Left lung (tissue), 10 donors: ENCODE measurements around the gene IL21R. TPM values are rescaled to one million over a fixed set of nuclear protein-coding genes. Genes with fewer than 3 reads are reported as not detected.

Source experiments
- ATAC-seq: fragments of 200-7000 bp; cut with Tn5 transposase; one replicate; pipeline ENCODE4 v1.9.1; 2020; ENCODE audit warnings: moderate library complexity
- DNase-seq, 4 donors: peaks; one replicate each; pipeline ENCODE4 v3.0.0-alpha.2; 2013 to 2020
- H3K27ac ChIP-seq, 2 donors: fragments of 200-600 bp; sonication (generic) in 1 of 2; one replicate each; pipeline versions ENCODE4 v1.5.0 to v1.8.0; 2020 to 2021
- H3K27me3 ChIP-seq, 2 donors: fragments of 200-600 bp; sonication (generic) in 1 of 2; one replicate each; pipeline versions ENCODE4 v1.5.0 to v1.8.0; 2020 to 2021
- H3K36me3 ChIP-seq, 2 donors: fragments of 200-600 bp; sonication (generic) in 1 of 2; one replicate each; pipeline versions ENCODE4 v1.5.0 to v1.8.0; 2020 to 2021
- H3K4me1 ChIP-seq, 2 donors: fragments of 200-600 bp; one replicate each; pipeline ENCODE4 v1.8.0; 2021
- H3K4me3 ChIP-seq, 2 donors: fragments of 200-600 bp; sonication (generic) in 1 of 2; one replicate each; pipeline versions ENCODE4 v1.5.0 to v1.8.0; 2020 to 2021; ENCODE audit warnings: mild to moderate bottlenecking in 1 of 2
- H3K9me3 ChIP-seq, 2 donors: fragments of 200-600 bp; sonication (generic) in 1 of 2; one replicate each; pipeline versions ENCODE4 v1.5.0 to v1.8.0; 2020 to 2021
- CTCF ChIP-seq, 2 donors: fragments of 200-600 bp; sonication (generic) in 1 of 2; IDR thresholded peaks; one replicate each; pipeline versions ENCODE4 v1.5.0 to v1.8.0; 2021; ENCODE audit warnings: antibody characterized with exemption in 2 of 2
- intact Hi-C, 2 donors: fragments of 100-400 bp; cut with DNase I; formaldehyde crosslinking; loops; one replicate each; pipeline versions ENCODE4 v1.11.2 to v1.14.2; 2022
- polyA plus RNA-seq, 6 donors: library from polyadenylated mRNA; unstranded; fragments of 120-200 nt; gene quantifications; one replicate each; pipeline ENCODE4 v1.2.1, GENCODE V29; 2013; ENCODE audit not compliant: insufficient read length in 6 of 6
- total RNA-seq, 2 donors: library from RNA; stranded (reverse); fragmentation: NEBNext Ultra II Directional; extraction: Animal tissue kit (Norgen Biotek cat#: 25700); gene quantifications; one replicate each; pipeline ENCODE4 v1.2.1, GENCODE V29; 2021
- donor health status: DM: no; HTN: yes; CAD: no.
- donor health status: DM: no; HTN: no; CAD: no.

The IL21R gene
- total and polyA plus RNA-seq, 8 donors, result 1.2 to 4.3 (median 3.9) TPM

DNA sequence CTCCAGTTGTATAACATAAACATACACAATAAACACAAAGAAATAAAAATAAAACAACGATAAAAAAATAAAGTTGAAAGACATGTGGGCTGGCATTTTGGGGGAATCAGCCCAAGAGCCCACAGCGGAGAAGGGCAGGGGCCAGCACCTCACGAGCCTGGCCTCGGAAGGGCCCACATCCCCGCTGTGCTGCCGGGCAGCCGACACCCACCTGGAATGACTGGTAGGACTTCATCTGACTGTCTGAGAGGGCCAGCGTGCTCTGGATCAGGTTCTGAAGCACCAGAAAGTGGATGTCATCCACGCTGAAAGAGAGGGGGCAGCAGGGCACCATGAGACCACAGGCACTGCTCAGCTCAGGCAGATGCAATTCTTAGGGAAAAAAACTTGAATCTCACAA is 74.3 kb downstream of the IL21R start:
- TF ChIP-seq CTCF (IDR thresholded peaks at IDR 0.05), result no peak
- Histone ChIP-seq H3K4me3 (no peak overlapping the region), H3K4me1 (no peaks in the 10 kb centered on the region), H3K36me3 (peaks cover 0 to 100% of the 10 kb centered on the region in 2 donors), H3K27ac (no peak overlapping the region), H3K27me3 (no peaks in the 10 kb centered on the region), H3K9me3 (no peaks in the 10 kb centered on the region)
- intact Hi-C loops, result no loop called here
- no peak for ATAC-seq
- no peak for DNase-seq

DNA sequence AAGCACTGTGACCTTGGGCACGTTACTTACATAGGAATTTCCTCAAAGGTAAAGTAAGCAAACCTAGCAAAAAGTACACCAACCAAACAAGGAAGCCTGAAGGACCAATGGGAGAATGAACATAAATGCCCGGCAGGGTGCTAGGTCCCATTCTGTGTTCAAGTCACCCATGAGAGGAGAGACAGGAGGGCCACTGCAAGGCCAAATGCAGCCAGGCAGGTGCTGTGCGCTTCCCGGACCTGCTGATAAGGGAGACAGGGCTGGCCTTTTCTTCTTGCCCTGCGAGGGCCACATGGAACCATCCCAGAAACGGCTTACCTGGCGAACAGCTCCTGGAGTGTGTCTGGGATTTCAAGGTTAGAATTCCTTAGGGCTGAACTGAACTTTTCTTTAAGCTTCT is 78.8 kb downstream of the IL21R start:
- no peak for ATAC-seq
- Histone ChIP-seq H3K36me3 (peaks cover 5 to 100% of the 10 kb centered on the region in 2 donors), H3K9me3 (no peaks in the 10 kb centered on the region), H3K4me1 (no peaks in the 10 kb centered on the region), H3K27ac (no peak overlapping the region), H3K27me3 (no peaks in the 10 kb centered on the region), H3K4me3 (no peak overlapping the region)
- no peak for TF ChIP-seq CTCF (IDR thresholded peaks at IDR 0.05)
- DNase-seq, result no peak
- intact Hi-C loops, result no loop called here

DNA sequence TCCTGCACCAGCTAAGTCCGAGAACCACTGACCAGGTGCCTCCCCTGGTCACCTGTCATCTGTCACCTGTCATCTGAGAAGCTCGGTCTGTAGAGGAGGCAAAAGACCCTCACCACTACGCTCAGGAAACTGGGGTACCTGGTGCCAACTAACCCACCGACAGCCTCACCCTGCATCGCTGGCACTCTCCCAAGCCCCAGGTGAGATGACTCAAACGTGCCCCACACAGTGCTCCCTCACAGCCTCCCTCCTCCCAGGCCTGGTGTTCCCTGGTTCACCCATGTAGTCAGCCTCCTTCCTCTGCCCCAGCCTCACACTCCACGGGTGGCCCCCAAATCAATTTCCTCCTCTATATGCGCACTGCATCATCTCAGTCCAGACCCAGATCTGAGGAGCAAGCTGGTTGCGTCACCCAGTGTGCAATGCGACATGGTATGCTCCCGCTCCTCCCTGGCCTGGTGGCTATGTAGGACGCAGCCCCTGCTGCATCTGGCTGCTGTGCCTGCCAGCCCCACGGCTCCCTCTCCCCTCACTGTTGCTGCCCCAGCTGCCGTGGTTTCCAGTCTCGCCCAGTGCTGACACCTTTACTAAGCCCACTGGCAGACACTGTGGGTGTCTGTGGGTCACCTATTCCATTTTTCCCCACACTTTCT is 79.4 kb downstream of the IL21R start:
- Histone ChIP-seq H3K36me3 (peaks cover 5 to 100% of the 10 kb centered on the region in 2 donors), H3K27ac (no peak overlapping the region), H3K9me3 (no peaks in the 10 kb centered on the region), H3K4me1 (no peaks in the 10 kb centered on the region), H3K4me3 (no peak overlapping the region), H3K27me3 (no peaks in the 10 kb centered on the region)
- intact Hi-C loops, result no loop called here
- no peak for TF ChIP-seq CTCF (IDR thresholded peaks at IDR 0.05)
- ATAC-seq (no peak), DNase-seq (no peak)

GRCh38 chr16:27482397-27483087 is 80.6 kb downstream of the IL21R start:
- TF ChIP-seq CTCF (IDR thresholded peaks at IDR 0.05), result no peak
- no peak overlapping the region for H3K27ac ChIP-seq
- no peak for ATAC-seq
- no peaks in the 10 kb centered on the region for H3K4me1 ChIP-seq
- H3K36me3 ChIP-seq, result peaks cover 5 to 100% of the 10 kb centered on the region in 2 donors
- no peak overlapping the region for H3K4me3 ChIP-seq
- intact Hi-C loops, result no loop called here
- no peaks in the 10 kb centered on the region for H3K27me3 ChIP-seq
- H3K9me3 ChIP-seq, result no peaks in the 10 kb centered on the region
- no peak for DNase-seq

GRCh38 chr16:27483088-27483437 is 81.1 kb downstream of the IL21R start:
- Histone ChIP-seq H3K4me1 (no peaks in the 10 kb centered on the region), H3K4me3 (no peak overlapping the region), H3K27me3 (no peaks in the 10 kb centered on the region), H3K9me3 (no peaks in the 10 kb centered on the region), H3K27ac (no peak overlapping the region), H3K36me3 (peaks cover 5 to 100% of the 10 kb centered on the region in 2 donors)
- intact Hi-C loops, result no loop called here
- TF ChIP-seq CTCF (IDR thresholded peaks at IDR 0.05), result no peak
- ATAC-seq (no peak), DNase-seq (no peak)
